ENCODE data around the gene OLFML2B.

OLFML2B gene

DNA sequence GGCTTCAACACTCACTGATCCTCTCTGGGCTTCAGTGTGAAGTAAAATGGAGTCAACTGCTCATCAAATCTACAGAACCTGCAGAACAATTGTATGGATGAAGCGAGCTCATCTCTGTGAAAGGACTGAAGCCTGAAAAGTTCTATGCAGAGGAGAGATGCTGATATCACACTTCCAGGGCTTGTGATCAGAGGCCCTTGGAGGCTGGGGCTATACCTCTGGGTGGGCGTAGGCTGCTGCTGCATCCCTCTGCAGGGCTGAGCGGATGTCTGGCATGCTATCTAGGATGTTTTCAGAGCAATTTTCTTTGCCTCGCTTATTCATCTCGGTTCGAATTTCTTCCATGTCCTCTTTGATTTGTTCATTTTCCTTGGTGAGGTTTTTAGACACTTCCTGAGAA, 17.6 kb downstream of the OLFML2B start:
- no peak overlapping the region for H3K27ac ChIP-seq
- no peaks in the 10 kb centered on the region for H3K36me3 ChIP-seq (replicated peaks)
- in situ Hi-C loops (cut with HindIII; ENCODE audit: low pct_ligation_motif_present, low sequenced_read_pairs) = no loop called here

DNA sequence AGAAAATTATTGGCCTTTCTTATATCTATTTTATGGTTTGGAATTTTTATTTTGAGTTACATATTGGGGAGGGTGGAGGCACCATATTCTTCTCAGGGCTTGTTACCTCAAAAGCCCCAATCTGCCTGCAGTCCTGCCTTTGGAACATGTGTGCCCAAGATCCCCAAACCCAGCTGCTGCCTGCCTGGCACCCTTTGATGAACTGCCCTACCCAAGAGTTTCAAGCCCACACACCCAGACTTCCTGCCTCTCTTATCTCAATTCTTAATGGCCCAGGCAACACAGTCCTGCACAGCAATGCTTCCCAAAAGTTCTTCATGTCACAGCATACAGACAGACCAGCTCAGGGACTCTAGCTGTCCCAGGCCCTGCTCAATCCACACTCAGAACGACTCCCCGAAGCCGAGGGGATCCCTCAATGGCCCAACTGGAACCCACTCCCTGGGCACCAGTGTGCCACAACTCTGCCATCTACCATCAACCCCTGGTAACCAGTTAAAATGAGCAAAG, 19.2 kb downstream of the OLFML2B start:
- Histone ChIP-seq H3K27ac (no peak overlapping the region), H3K27me3 (replicated peaks) (no peaks in the 10 kb centered on the region), H3K4me3 (ENCODE audit: low read depth, low read length) (no peak overlapping the region), H3K36me3 (replicated peaks) (no peaks in the 10 kb centered on the region)
- in situ Hi-C loops (cut with HindIII; ENCODE audit: low pct_ligation_motif_present, low sequenced_read_pairs) = no loop called here
- no peak for DNase-seq
- TF ChIP-seq, protein P1, sequence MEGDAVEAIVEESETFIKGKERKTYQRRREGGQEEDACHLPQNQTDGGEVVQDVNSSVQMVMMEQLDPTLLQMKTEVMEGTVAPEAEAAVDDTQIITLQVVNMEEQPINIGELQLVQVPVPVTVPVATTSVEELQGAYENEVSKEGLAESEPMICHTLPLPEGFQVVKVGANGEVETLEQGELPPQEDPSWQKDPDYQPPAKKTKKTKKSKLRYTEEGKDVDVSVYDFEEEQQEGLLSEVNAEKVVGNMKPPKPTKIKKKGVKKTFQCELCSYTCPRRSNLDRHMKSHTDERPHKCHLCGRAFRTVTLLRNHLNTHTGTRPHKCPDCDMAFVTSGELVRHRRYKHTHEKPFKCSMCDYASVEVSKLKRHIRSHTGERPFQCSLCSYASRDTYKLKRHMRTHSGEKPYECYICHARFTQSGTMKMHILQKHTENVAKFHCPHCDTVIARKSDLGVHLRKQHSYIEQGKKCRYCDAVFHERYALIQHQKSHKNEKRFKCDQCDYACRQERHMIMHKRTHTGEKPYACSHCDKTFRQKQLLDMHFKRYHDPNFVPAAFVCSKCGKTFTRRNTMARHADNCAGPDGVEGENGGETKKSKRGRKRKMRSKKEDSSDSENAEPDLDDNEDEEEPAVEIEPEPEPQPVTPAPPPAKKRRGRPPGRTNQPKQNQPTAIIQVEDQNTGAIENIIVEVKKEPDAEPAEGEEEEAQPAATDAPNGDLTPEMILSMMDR (IDR thresholded peaks at IDR 0.05; ENCODE audit: low read depth, low read length, missing control alignments) = no peak

More for the DNA sequence above, 17.6 kb downstream of the OLFML2B start:
- Histone ChIP-seq H3K4me3 (ENCODE audit: low read depth, low read length) (no peak overlapping the region), H3K27me3 (replicated peaks) (no peaks in the 10 kb centered on the region)
- DNase-seq = no peak
- TF ChIP-seq, protein P1 (IDR thresholded peaks at IDR 0.05; ENCODE audit: low read depth, low read length, missing control alignments) = no peak

DNA sequence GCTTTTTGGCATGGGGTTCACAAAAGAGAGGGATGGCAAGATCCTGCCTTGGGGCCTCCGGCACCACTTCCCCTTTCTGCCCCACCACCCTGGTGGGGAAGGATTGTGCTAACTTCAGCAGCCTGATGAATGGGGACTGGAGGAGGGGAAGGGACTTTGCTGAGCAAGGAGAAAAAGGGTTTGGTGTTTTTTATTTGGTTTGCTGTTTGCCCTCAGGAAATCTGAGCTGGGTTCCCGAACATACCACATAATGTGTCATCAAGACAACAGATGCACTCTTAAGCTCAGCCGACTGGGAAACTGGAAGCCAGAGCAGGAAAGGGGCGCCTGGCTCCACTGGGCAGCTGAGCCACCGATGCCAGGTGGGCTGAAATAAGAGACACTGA, 19.8 kb downstream of the OLFML2B start:
- H3K4me3 ChIP-seq (ENCODE audit: low read depth, low read length) = peak overlapping the region; percentile 9
- H3K27me3 ChIP-seq (replicated peaks) = no peaks in the 10 kb centered on the region
- TF ChIP-seq, protein P1 (IDR thresholded peaks at IDR 0.05; ENCODE audit: low read depth, low read length, missing control alignments) = no peak
- DNase-seq = peak; percentile 78
- in situ Hi-C loops (cut with HindIII; ENCODE audit: low pct_ligation_motif_present, low sequenced_read_pairs) = no loop called here
- H3K27ac ChIP-seq = peak overlapping the region; percentile 80
- no peaks in the 10 kb centered on the region for H3K36me3 ChIP-seq (replicated peaks)

DNA sequence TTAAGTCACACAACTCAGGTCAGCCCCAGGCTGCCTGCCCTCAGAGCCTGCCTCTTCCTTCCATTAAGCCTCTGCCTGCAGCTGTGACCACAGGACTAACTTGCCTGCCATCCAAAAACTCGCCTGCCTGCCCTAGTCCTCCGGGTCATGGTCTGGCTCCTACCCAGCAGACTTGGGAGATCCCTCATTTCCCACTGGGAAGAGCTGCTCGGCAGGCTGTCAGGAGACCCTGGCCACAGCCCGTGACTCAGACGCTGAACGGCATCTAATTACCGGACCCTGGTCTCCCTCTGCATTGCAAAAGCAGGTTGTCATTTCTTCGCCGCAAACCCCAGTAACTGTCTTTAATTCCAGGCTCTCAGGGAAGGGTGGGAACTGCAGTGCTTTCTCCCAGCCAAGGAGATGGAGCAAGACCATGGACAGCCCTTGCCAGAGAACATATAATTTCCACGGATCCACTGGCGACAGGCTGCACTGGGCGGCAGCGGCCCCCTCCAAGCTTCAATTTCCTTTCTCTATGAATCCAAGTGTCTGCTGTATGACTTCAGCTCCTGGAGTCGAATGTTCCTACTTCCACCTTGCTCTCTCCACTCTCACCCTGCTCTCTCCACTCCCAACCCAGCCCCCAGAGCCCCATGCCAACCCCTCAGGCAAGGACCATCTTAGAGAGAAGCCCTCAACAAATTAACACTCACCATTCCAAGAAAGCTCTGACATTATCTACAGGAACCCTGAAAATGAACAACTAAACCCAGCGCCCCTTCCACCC, 20.4 kb downstream of the OLFML2B start:
- H3K27me3 ChIP-seq (replicated peaks) = no peaks in the 10 kb centered on the region
- peak overlapping the region; percentile 9 for H3K4me3 ChIP-seq (ENCODE audit: low read depth, low read length)
- DNase-seq = peak; percentile 93
- TF ChIP-seq, protein P1 (IDR thresholded peaks at IDR 0.05; ENCODE audit: low read depth, low read length, missing control alignments) = no peak
- H3K27ac ChIP-seq = peak overlapping the region; percentile 80
- in situ Hi-C loops (cut with HindIII; ENCODE audit: low pct_ligation_motif_present, low sequenced_read_pairs) = no loop called here
- H3K36me3 ChIP-seq (replicated peaks) = no peaks in the 10 kb centered on the region

DNA sequence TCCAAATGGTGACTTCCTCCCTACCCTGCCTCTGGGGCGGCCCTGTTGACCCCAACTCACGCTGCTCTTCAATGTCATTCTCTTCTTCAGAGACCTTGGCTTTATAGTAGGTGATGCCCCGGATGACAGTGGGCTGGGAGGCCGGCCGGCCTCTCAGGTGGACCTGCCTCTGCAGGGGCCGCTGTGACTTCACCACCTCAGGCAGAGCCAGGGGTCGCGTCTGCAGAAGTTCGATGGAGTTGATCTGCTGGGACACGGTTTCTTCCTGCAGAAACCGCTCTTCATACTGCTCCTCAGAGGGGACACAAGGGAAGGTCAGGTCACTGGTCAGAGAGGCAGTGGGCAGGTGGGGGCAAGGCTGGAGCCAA, 23.6 kb downstream of the OLFML2B start:
- TF ChIP-seq, protein P1 (IDR thresholded peaks at IDR 0.05; ENCODE audit: low read depth, low read length, missing control alignments) = no peak
- in situ Hi-C loops (cut with HindIII; ENCODE audit: low pct_ligation_motif_present, low sequenced_read_pairs) = no loop called here

More for the DNA sequence above, 23.6 kb downstream of the OLFML2B start:
- no peak for DNase-seq
- H3K36me3 ChIP-seq (replicated peaks) = no peaks in the 10 kb centered on the region
- H3K27me3 ChIP-seq (replicated peaks) = no peaks in the 10 kb centered on the region
- no peak overlapping the region for H3K27ac ChIP-seq
- no peak overlapping the region for H3K4me3 ChIP-seq (ENCODE audit: low read depth, low read length)

Measured in brain microvascular endothelial cell (primary cell).